Liver (tissue), 3 donors: ENCODE measurements around the gene ENOSF1.

Experiments
- CTCF ChIP-seq: fragments of 150-350 bp; IDR thresholded peaks from 2 replicates; pipeline ENCODE4 v1.5.1; 2017; ENCODE audit warnings: improper control_type of control experiment, low read depth, low read length; ENCODE audit not compliant: missing input control
- EGR1 ChIP-seq, 2 donors: IDR thresholded peaks; 2 replicates each; pipeline ENCODE4 v1.6.1; 2016 to 2018; ENCODE audit warnings: antibody characterized with exemption in 2 of 2, low read depth in 2 of 2
- GABPA ChIP-seq, 2 donors: IDR thresholded peaks in 1 of 2; conservative IDR thresholded peaks in 1 of 2; 2 replicates each; pipeline ENCODE4 v1.6.1; 2016; ENCODE audit warnings: antibody characterized with exemption in 2 of 2, mild to moderate bottlenecking in 1 of 2, moderate library complexity in 1 of 2
- JUND ChIP-seq, 2 donors: IDR thresholded peaks; 2 replicates each; pipeline ENCODE4 v1.6.1; 2016; ENCODE audit warnings: antibody characterized with exemption in 2 of 2
- RAD21 ChIP-seq, 2 donors: IDR thresholded peaks; 2 replicates each; pipeline ENCODE4 v1.6.1; 2016; ENCODE audit warnings: antibody characterized with exemption in 2 of 2, mild to moderate bottlenecking in 2 of 2
- YY1 ChIP-seq: IDR thresholded peaks from 2 replicates; pipeline ENCODE4 v1.6.1; 2016; ENCODE audit warnings: antibody characterized with exemption, mild to moderate bottlenecking
- TF ChIP-seq, protein P1 (sequence below): IDR thresholded peaks from 2 replicates; pipeline ENCODE4 v1.6.1; 2016; ENCODE audit warnings: antibody characterized with exemption
- TF ChIP-seq, protein P2 (sequence below): IDR thresholded peaks from 2 replicates; pipeline ENCODE4 v1.6.1; 2016; ENCODE audit warnings: antibody characterized with exemption
- donor health status: healthy.
- donor health status: healthy.

- TF ChIP-seq, protein P1, sequence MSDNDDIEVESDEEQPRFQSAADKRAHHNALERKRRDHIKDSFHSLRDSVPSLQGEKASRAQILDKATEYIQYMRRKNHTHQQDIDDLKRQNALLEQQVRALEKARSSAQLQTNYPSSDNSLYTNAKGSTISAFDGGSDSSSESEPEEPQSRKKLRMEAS = no peak
- TF ChIP-seq CTCF (no peak), GABPA (IDR thresholded peaks at IDR 0.05 in 1 of 2, conservative IDR thresholded peaks at IDR 0.05 in 1 of 2) (no peak), JUND (IDR thresholded peaks at IDR 0.05) (no peak), RAD21 (IDR thresholded peaks at IDR 0.05) (no peak), EGR1 (IDR thresholded peaks at IDR 0.05; ENCODE audit: low read depth in 2 of 2) (no peak), YY1 (no peak)
- TF ChIP-seq, protein P2, sequence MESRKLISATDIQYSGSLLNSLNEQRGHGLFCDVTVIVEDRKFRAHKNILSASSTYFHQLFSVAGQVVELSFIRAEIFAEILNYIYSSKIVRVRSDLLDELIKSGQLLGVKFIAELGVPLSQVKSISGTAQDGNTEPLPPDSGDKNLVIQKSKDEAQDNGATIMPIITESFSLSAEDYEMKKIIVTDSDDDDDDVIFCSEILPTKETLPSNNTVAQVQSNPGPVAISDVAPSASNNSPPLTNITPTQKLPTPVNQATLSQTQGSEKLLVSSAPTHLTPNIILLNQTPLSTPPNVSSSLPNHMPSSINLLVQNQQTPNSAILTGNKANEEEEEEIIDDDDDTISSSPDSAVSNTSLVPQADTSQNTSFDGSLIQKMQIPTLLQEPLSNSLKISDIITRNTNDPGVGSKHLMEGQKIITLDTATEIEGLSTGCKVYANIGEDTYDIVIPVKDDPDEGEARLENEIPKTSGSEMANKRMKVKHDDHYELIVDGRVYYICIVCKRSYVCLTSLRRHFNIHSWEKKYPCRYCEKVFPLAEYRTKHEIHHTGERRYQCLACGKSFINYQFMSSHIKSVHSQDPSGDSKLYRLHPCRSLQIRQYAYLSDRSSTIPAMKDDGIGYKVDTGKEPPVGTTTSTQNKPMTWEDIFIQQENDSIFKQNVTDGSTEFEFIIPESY = no peak
Observed at GRCh38 chr18:653512-653911, 58.9 kb downstream of the ENOSF1 start.
